Heart left ventricle (tissue), 16 donors: ENCODE results near the gene GNAQ. TPM values are rescaled to one million over a fixed set of nuclear protein-coding genes. Genes with fewer than 3 reads are reported as not detected.
"Not testable (repeated sequence)": the region's sequence is repeated elsewhere in the genome, so short reads cannot be mapped to it uniquely, and the experiment has no call there.

Experiments
- ATAC-seq, 4 donors: fragments of 200-7000 bp; cut with Tn5 transposase; one replicate each; pipeline ENCODE4 v1.9.1; 2020 to 2022; ENCODE audit warnings: moderate library complexity in 4 of 4, mild to moderate bottlenecking in 3 of 4, moderate number of reproducible peaks in 1 of 4
- DNase-seq, 5 donors: peaks; one replicate each; pipeline ENCODE4 v3.0.0-alpha.2; 2020
- H3K27ac ChIP-seq, 12 donors: fragments of 200-600 bp; sonication (generic) in 4 of 12; one replicate each; pipeline versions ENCODE4 v1.5.0 to v1.8.0; 2016 to 2022; ENCODE audit warnings: mild to moderate bottlenecking in 2 of 12
- H3K27me3 ChIP-seq, 9 donors: fragments of 200-600 bp; sonication (generic) in 2 of 9; one replicate each; pipeline versions ENCODE4 v1.5.1 to v1.8.0; 2016 to 2022; ENCODE audit warnings: mild to moderate bottlenecking in 3 of 9
- H3K36me3 ChIP-seq, 9 donors: fragments of 200-600 bp; sonication (generic) in 2 of 9; one replicate each; pipeline versions ENCODE4 v1.5.0 to v1.8.0; 2018 to 2022; ENCODE audit warnings: mild to moderate bottlenecking in 2 of 9
- H3K4me1 ChIP-seq, 12 donors: fragments of 200-600 bp; sonication (generic) in 4 of 12; one replicate each; pipeline versions ENCODE4 v1.5.0 to v1.8.0; 2016 to 2022; ENCODE audit warnings: mild to moderate bottlenecking in 3 of 12
- H3K4me3 ChIP-seq, 12 donors: fragments of 200-600 bp; sonication (generic) in 4 of 12; one replicate each; pipeline versions ENCODE4 v1.5.0 to v1.8.0; 2017 to 2022; ENCODE audit warnings: mild to moderate bottlenecking in 9 of 12, moderate library complexity in 4 of 12
- H3K9me3 ChIP-seq, 12 donors: fragments of 200-600 bp; sonication (generic) in 4 of 12; one replicate each; pipeline versions ENCODE4 v1.5.0 to v1.8.0; 2016 to 2022; ENCODE audit warnings: mild to moderate bottlenecking in 1 of 12
- CTCF ChIP-seq, 12 donors: fragments of 200-600 bp; sonication (generic) in 4 of 12; IDR thresholded peaks; one replicate each; pipeline versions ENCODE4 v1.5.0 to v1.8.0; 2018 to 2022; ENCODE audit warnings: antibody characterized with exemption in 12 of 12, mild to moderate bottlenecking in 5 of 12
- POLR2A ChIP-seq, 2 donors: fragments of 450-650 bp; IDR thresholded peaks; one replicate each; pipeline ENCODE4 v1.6.1; 2017; ENCODE audit warnings: antibody characterized with exemption in 2 of 2, mild to moderate bottlenecking in 2 of 2, moderate library complexity in 2 of 2
- WGBS, 4 donors: extraction: QIAGEN DNeasy Blood & Tissue Kit in 2 of 4; methylation state at CpG; one replicate each; pipeline versions ENCODE4 v1.1.5 to v1.1.7; 2013 to 2018; 5-methylcytosine and 5-hydroxymethylcytosine counted together
- intact Hi-C, 10 donors: fragments of 100-400 bp; cut with DNase I; formaldehyde crosslinking; loops; one replicate each; pipeline versions ENCODE4 v1.11.1 to v1.14.2; 2022
- polyA plus RNA-seq, 2 donors: library from polyadenylated mRNA; stranded (reverse); fragments of 200-250 nt; gene quantifications; one replicate each; pipeline ENCODE4 v1.2.3, GENCODE V29; 2013
- total RNA-seq, 9 donors: library from RNA; depleted of rRNA in 2 of 9; stranded (reverse); fragments of >200 nt in 2 of 9; fragmentation: NEBNext Ultra II Directional in 3 of 9; extraction: Animal tissue kit (Norgen Biotek cat#: 25700) in 3 of 9; gene quantifications; one replicate each; pipeline versions ENCODE4 v1.1.0 to v1.2.4, GENCODE V29; 2016 to 2023
- donor health status: ischemic (EF 13 %, LVEDD 7.1; RV severe dilation, severe dysfunction).
- donor health status: healthy with polysubstance abuse.
- donor health status: DM: no; HTN: yes; CAD: no.
- donor health status: DM: no; HTN: no; CAD: no.
- donor health status: ischemic (EF 25% LVEDD 6.9; RV normal size, moderate dysfunction).
- donor health status: ischemic (EF 25% LVEDD 5.7; RV mildly dilated, moderate dysfunction).
- donor health status: healthy.
- donor health status: DM: yes; HTN: yes; CAD: no.
- donor health status: ischemic (EF 35%, LVEDD 5.7; RV mildly dilated, moderate dysfunction).
- donor health status: nonischemic (EF 11% LVEDD 7.7; RV severe dilation, severe dysfunction).
- donor health status: DM: yes; HTN: yes; CAD: no.
- donor health status: PGD.
- donor health status: ischemic (EF 29% LVEDD 5.4; RV normal size, mild dysfunction).
- donor health status: nonischemic (EF 23%, LVEDD 6.1; RV moderate dilation, normal function).

The GNAQ gene
- total and polyA plus RNA-seq, 11 donors: 4.8 to 34.1 (median 11.3) TPM

GRCh38 chr9:77881111-77881510 is 150.5 kb downstream of the GNAQ start:
- H3K4me1 ChIP-seq: peaks cover 0 to 52% (median 14%) of the 10 kb centered on the region in 12 donors
- ATAC-seq: no peak
- no peaks in the 10 kb centered on the region for H3K27me3 ChIP-seq
- 83 to 93% (median 87%) methylated on average over 8 of the region's 8 CpGs for WGBS, 4 donors
- intact Hi-C loops: no loop called here
- no peak overlapping the region for H3K27ac ChIP-seq
- no peak overlapping the region for H3K4me3 ChIP-seq
- no peaks in the 10 kb centered on the region for H3K9me3 ChIP-seq
- no peak for DNase-seq
- TF ChIP-seq CTCF (IDR thresholded peaks at IDR 0.05) (no peak), POLR2A (IDR thresholded peaks at IDR 0.05) (no peak)
- H3K36me3 ChIP-seq: no peaks in the 10 kb centered on the region

- peaks cover 0 to 48% (median 14%) of the 10 kb centered on the region in 12 donors for H3K4me1 ChIP-seq
- no peaks in the 10 kb centered on the region for H3K27me3 ChIP-seq
- no peak overlapping the region for H3K27ac ChIP-seq
- no peak for TF ChIP-seq POLR2A (IDR thresholded peaks at IDR 0.05)
- no peak for TF ChIP-seq CTCF (IDR thresholded peaks at IDR 0.05)
- WGBS, 4 donors: 82 to 83% (median 83%) methylated on average over 8 of the region's 8 CpGs
- ATAC-seq: no peak
- no peaks in the 10 kb centered on the region for H3K36me3 ChIP-seq
- intact Hi-C loops: no loop called here
- H3K9me3 ChIP-seq: no peaks in the 10 kb centered on the region
- no peak for DNase-seq
- no peak overlapping the region for H3K4me3 ChIP-seq
These were observed 152.1 kb downstream of the GNAQ start for GRCh38 chr9:77879437-77879943.

GRCh38 chr9:77878793-77879192 is 152.8 kb downstream of the GNAQ start:
- H3K4me3 ChIP-seq, intact Hi-C loops, H3K27me3 ChIP-seq, ATAC-seq, H3K36me3 ChIP-seq, H3K27ac ChIP-seq, DNase-seq, H3K9me3 ChIP-seq: not testable (repeated sequence)
- peaks cover 0 to 42% (median 8%) of the 10 kb centered on the region in 12 donors for H3K4me1 ChIP-seq
- WGBS, 4 donors: 82 to 91% (median 84%) methylated on average over 5 of the region's 5 CpGs

- Histone ChIP-seq H3K36me3 (no peaks in the 10 kb centered on the region), H3K4me1 (peaks cover 0 to 39% (median 7%) of the 10 kb centered on the region in 12 donors), H3K4me3 (no peak overlapping the region), H3K27ac (no peak overlapping the region), H3K9me3 (no peaks in the 10 kb centered on the region), H3K27me3 (no peaks in the 10 kb centered on the region)
- DNase-seq (no peak), ATAC-seq (no peak)
- WGBS, 4 donors: 90 to 100% (median 97%) methylated on average over 1 of the region's 1 CpG
- no peak for TF ChIP-seq CTCF (IDR thresholded peaks at IDR 0.05)
- no peak for TF ChIP-seq POLR2A (IDR thresholded peaks at IDR 0.05)
- intact Hi-C loops: no loop called here
These were observed 153.6 kb downstream of the GNAQ start for GRCh38 chr9:77877976-77878375.

GRCh38 chr9:77876590-77876989 is 155.0 kb downstream of the GNAQ start:
- H3K4me3 ChIP-seq: no peak overlapping the region
- WGBS, 4 donors: 87 to 89% (median 87%) methylated on average over 3 of the region's 3 CpGs

More at GRCh38 chr9:77876590-77876989, 155.0 kb downstream of the GNAQ start:
- intact Hi-C loops: no loop called here
- DNase-seq: no peak
- H3K9me3 ChIP-seq: no peaks in the 10 kb centered on the region
- H3K36me3 ChIP-seq: no peaks in the 10 kb centered on the region
- ATAC-seq: no peak
- H3K27ac ChIP-seq: peak overlapping the region in 1 of 12 donors; percentile 38
- H3K4me1 ChIP-seq: peaks cover 0 to 31% (median 7%) of the 10 kb centered on the region in 12 donors
- no peak for TF ChIP-seq POLR2A (IDR thresholded peaks at IDR 0.05)
- TF ChIP-seq CTCF (IDR thresholded peaks at IDR 0.05): no peak
- H3K27me3 ChIP-seq: no peaks in the 10 kb centered on the region
